Panc1 (cell line): ENCODE measurements around the gene FOXJ2. TPM values are rescaled to one million over a fixed set of nuclear protein-coding genes. Genes with fewer than 3 reads are reported as not detected.

ENCODE experiments used
- ATAC-seq: fragments of 200-7000 bp; cut with Tn5 transposase; 2 replicates; pipeline ENCODE4 v1.9.1; 2020; ENCODE audit warnings: mild to moderate bottlenecking, moderate library complexity
- BruUV-seq: library from RNA; stranded (reverse); fragments of 400-500 nt; replicated peaks from 2 replicates; lab custom pipeline; 2021; lab: Mats Ljungman, UMichigan
- CTCF ChIA-PET: fragments of 300-600 bp; sonication (Branson Sonifier 250); formaldehyde crosslinking; loops from one replicate; lab custom pipeline; 2022; ENCODE audit warnings: antibody characterized with exemption; lab: Charles Lee
- POLR2A ChIA-PET: fragments of 300-600 bp; sonication (Branson Sonifier 250); formaldehyde crosslinking; loops from one replicate; lab custom pipeline; 2022; ENCODE audit warnings: antibody characterized with exemption; lab: Charles Lee
- DNase-seq: peaks from one replicate; pipeline ENCODE4 v3.0.0-alpha.2; 2010; ENCODE audit warnings: low read depth, low spot score
- H3K27ac ChIP-seq: 2 replicates; pipeline ENCODE4 v1.5.1; 2011; ENCODE audit warnings: mild to moderate bottlenecking, low read length, inconsistent platforms
- H3K27me3 ChIP-seq: fragments of 200-500 bp; sonication (Bioruptor generic); 2 replicates; pipeline ENCODE4 v1.6.0; 2014; ENCODE audit warnings: low read length, inconsistent platforms; ENCODE audit not compliant: control insufficient read depth, insufficient read depth
- H3K36me3 ChIP-seq: fragments of 200-500 bp; sonication (Bioruptor generic); 2 replicates; pipeline ENCODE4 v1.5.1; 2014; ENCODE audit warnings: inconsistent platforms, mild to moderate bottlenecking, low read length, moderate library complexity; ENCODE audit not compliant: control insufficient read depth, insufficient read depth
- H3K4me1 ChIP-seq: 2 replicates; pipeline ENCODE4 v1.5.1; 2011; ENCODE audit warnings: inconsistent platforms, mild to moderate bottlenecking, low read length, moderate library complexity; ENCODE audit not compliant: control insufficient read depth, insufficient read depth
- H3K4me3 ChIP-seq, 2 experiments: 2 replicates each; pipeline ENCODE4 v1.5.1; 2011 to 2012; ENCODE audit warnings: low read depth in 2 of 2, low read length in 2 of 2, mild to moderate bottlenecking in 2 of 2, inconsistent platforms in 1 of 2, moderate library complexity in 1 of 2
- H3K9me3 ChIP-seq: fragments of 200-500 bp; sonication (Bioruptor generic); 2 replicates; pipeline ENCODE4 v1.5.1; 2014; ENCODE audit warnings: low read depth, mild to moderate bottlenecking, inconsistent platforms, low read length, moderate library complexity; ENCODE audit not compliant: control insufficient read depth, insufficient read depth
- POLR2AphosphoS5 ChIP-seq: IDR thresholded peaks from 2 replicates; pipeline ENCODE4 v1.6.1; 2012; ENCODE audit warnings: mild to moderate bottlenecking, low read depth, low read length, moderate library complexity
- SIN3A ChIP-seq: IDR thresholded peaks from 2 replicates; pipeline ENCODE4 v1.6.1; 2012; ENCODE audit warnings: low read depth, mild to moderate bottlenecking, low read length, moderate library complexity, borderline replicate concordance; ENCODE audit not compliant: insufficient read depth
- TCF7L2 ChIP-seq: IDR thresholded peaks from 2 replicates; pipeline ENCODE4 v1.6.1; 2011; ENCODE audit warnings: mild to moderate bottlenecking, low read depth, low read length, inconsistent platforms
- in situ Hi-C: cut with HindIII; loops from 2 replicates; pipeline ENCODE4 v1.10.0; 2016; ENCODE audit warnings: low sequenced_read_pairs, low pct_unique_long_range_greater_than_20kb
- intact Hi-C: fragments of 100-400 bp; cut with micrococcal nuclease; formaldehyde crosslinking; loops from one replicate; pipeline ENCODE4 v1.10.0; 2022; ENCODE audit not compliant: unreplicated experiment
- total RNA-seq: library from RNA; stranded (reverse); gene quantifications from one replicate; pipeline ENCODE4 v1.2.1, GENCODE V29; 2021; ENCODE audit not compliant: unreplicated experiment
- TF ChIP-seq, protein P1 (sequence below): fragments of 450-650 bp; IDR thresholded peaks from 2 replicates; pipeline ENCODE4 v1.5.1; 2017; ENCODE audit warnings: mild to moderate bottlenecking
- TF ChIP-seq, protein P2 (sequence below), 2 experiments: IDR thresholded peaks; 2 replicates each; pipeline ENCODE4 v1.6.1; 2011 to 2012; ENCODE audit warnings: low read depth in 2 of 2, control low read depth in 1 of 2, low read length in 1 of 2, mild to moderate bottlenecking in 1 of 2, moderate library complexity in 1 of 2; ENCODE audit not compliant: insufficient read depth in 1 of 2

FOXJ2 gene
- total RNA-seq, 1 experiment from 2014 or later: 10.9 TPM

DNA sequence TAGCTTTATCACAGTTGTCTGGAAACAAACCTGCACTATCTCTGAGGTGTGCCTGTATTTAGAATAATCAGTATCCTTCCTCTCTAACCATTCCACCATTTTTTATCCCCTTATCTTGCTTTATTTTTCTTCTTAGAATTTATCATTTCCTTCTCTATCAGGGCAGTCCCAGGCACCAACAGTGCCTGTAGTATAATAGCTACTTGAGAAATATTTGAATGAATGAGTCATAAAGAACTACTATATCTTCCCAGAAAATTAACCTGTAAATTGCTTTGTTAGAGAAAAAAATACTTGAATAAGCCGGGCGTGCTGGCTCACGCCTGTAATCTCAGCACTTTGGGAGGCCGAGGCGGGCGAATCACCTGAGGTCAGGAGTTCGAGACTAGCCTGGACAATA, 21.2 kb upstream of the FOXJ2 start:
- H3K4me3 ChIP-seq: no peak overlapping the region
- H3K27me3 ChIP-seq: no peaks in the 10 kb centered on the region
- H3K4me1 ChIP-seq: no peaks in the 10 kb centered on the region
- ATAC-seq (no peak), DNase-seq (no peak)
- in situ Hi-C loops: no loop called here
- no peaks in the 10 kb centered on the region for H3K9me3 ChIP-seq
- intact Hi-C loops: no loop called here
- BruUV-seq: no TSS peak
- ChIA-PET CTCF (no interaction called here), POLR2A (no interaction called here)
- TF ChIP-seq, protein P1, sequence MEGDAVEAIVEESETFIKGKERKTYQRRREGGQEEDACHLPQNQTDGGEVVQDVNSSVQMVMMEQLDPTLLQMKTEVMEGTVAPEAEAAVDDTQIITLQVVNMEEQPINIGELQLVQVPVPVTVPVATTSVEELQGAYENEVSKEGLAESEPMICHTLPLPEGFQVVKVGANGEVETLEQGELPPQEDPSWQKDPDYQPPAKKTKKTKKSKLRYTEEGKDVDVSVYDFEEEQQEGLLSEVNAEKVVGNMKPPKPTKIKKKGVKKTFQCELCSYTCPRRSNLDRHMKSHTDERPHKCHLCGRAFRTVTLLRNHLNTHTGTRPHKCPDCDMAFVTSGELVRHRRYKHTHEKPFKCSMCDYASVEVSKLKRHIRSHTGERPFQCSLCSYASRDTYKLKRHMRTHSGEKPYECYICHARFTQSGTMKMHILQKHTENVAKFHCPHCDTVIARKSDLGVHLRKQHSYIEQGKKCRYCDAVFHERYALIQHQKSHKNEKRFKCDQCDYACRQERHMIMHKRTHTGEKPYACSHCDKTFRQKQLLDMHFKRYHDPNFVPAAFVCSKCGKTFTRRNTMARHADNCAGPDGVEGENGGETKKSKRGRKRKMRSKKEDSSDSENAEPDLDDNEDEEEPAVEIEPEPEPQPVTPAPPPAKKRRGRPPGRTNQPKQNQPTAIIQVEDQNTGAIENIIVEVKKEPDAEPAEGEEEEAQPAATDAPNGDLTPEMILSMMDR: no peak
- TF ChIP-seq, protein P2, sequence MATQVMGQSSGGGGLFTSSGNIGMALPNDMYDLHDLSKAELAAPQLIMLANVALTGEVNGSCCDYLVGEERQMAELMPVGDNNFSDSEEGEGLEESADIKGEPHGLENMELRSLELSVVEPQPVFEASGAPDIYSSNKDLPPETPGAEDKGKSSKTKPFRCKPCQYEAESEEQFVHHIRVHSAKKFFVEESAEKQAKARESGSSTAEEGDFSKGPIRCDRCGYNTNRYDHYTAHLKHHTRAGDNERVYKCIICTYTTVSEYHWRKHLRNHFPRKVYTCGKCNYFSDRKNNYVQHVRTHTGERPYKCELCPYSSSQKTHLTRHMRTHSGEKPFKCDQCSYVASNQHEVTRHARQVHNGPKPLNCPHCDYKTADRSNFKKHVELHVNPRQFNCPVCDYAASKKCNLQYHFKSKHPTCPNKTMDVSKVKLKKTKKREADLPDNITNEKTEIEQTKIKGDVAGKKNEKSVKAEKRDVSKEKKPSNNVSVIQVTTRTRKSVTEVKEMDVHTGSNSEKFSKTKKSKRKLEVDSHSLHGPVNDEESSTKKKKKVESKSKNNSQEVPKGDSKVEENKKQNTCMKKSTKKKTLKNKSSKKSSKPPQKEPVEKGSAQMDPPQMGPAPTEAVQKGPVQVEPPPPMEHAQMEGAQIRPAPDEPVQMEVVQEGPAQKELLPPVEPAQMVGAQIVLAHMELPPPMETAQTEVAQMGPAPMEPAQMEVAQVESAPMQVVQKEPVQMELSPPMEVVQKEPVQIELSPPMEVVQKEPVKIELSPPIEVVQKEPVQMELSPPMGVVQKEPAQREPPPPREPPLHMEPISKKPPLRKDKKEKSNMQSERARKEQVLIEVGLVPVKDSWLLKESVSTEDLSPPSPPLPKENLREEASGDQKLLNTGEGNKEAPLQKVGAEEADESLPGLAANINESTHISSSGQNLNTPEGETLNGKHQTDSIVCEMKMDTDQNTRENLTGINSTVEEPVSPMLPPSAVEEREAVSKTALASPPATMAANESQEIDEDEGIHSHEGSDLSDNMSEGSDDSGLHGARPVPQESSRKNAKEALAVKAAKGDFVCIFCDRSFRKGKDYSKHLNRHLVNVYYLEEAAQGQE (IDR thresholded peaks at IDR 0.05; ENCODE audit: insufficient read depth in 1 of 2, low read depth in 2 of 2, low read length in 1 of 2): no peak
- no peak for TF ChIP-seq SIN3A
- no peak for TF ChIP-seq POLR2AphosphoS5
- TF ChIP-seq TCF7L2: no peak
- H3K27ac ChIP-seq: no peak overlapping the region
- H3K36me3 ChIP-seq: no peaks in the 10 kb centered on the region

DNA sequence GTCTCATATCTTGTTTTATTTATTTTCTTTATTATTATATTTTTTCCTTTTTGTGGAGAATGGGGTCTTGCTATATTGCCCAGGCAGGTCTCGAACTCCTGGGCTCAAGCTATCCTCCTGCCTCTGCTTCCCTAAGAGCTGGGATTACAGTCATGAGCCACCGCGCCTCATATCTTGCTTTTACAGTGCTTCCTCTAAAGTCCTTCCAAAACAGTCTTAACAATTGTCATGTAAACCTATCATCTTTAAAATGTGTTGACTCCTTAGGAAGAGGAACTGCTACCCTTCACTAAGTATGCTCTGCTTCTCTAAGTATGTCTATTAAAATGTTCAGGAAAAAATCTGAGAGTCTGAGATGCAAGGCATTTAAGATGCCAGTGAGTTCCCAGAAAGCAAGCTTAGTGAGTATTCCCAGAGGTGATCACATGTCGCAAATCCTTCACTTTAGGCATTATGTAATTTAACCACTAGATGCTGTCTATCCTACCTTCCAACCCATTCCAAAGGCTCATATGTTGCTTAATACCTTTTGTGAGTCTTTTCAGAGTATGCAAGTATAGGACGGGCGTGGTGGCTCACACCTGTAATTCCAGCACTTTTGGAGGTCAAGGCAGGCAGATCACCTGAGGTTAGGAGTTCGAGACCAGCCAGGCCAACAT, 19.7 kb upstream of the FOXJ2 start:
- no peaks in the 10 kb centered on the region for H3K4me1 ChIP-seq
- H3K27me3 ChIP-seq: no peaks in the 10 kb centered on the region; the same call in 1 of the 2 replicates
- no TSS peak for BruUV-seq
- TF ChIP-seq, protein P1: no peak
- TF ChIP-seq SIN3A (no peak), TCF7L2 (no peak), POLR2AphosphoS5 (no peak)
- TF ChIP-seq, protein P2 (IDR thresholded peaks at IDR 0.05; ENCODE audit: insufficient read depth in 1 of 2, low read depth in 2 of 2, low read length in 1 of 2): no peak
- ATAC-seq (no peak), DNase-seq (no peak)
- in situ Hi-C loops (no loop called here), intact Hi-C loops (no loop called here)
- POLR2A ChIA-PET: no interaction called here
- no peak overlapping the region for H3K4me3 ChIP-seq
- H3K36me3 ChIP-seq: no peaks in the 10 kb centered on the region
- H3K9me3 ChIP-seq: no peaks in the 10 kb centered on the region
- no peak overlapping the region for H3K27ac ChIP-seq
- CTCF ChIA-PET: no interaction called here
